HepG2 (cell line): Measurements from ENCODE around the gene POU3F1. TPM values are rescaled to one million over a fixed set of nuclear protein-coding genes. Genes with fewer than 3 reads are reported as not detected.

Experiments
- CHD4 ChIP-seq: fragments of 200-600 bp; sonication (generic); IDR thresholded peaks from 2 replicates; pipeline ENCODE4 v1.7.0; 2017; ENCODE audit warnings: mild to moderate bottlenecking, low read length, borderline replicate concordance
- FOXM1 ChIP-seq: sonication (generic); formaldehyde crosslinking; IDR thresholded peaks from 2 replicates; pipeline ENCODE4 v1.5.0; 2020; ENCODE audit warnings: missing genetic modification reagents
- GTF3A ChIP-seq: sonication (generic); formaldehyde crosslinking; conservative IDR thresholded peaks from 2 replicates; pipeline ENCODE4 v1.4.0; 2020; ENCODE audit warnings: mild to moderate bottlenecking, missing genetic modification reagents
- KDM1A ChIP-seq: IDR thresholded peaks from 2 replicates; pipeline ENCODE4 v1.6.1; 2016; ENCODE audit warnings: missing compliant biosample characterization
- MED13 ChIP-seq: sonication (generic); formaldehyde crosslinking; IDR thresholded peaks from 2 replicates; pipeline ENCODE4 v1.5.0; 2020; ENCODE audit warnings: missing genetic modification reagents
- NCOA2 ChIP-seq: sonication (generic); formaldehyde crosslinking; IDR thresholded peaks from 2 replicates; pipeline ENCODE4 v1.8.0; 2022; ENCODE audit warnings: inconsistent platforms
- NR2F2 ChIP-seq: IDR thresholded peaks from 2 replicates; pipeline ENCODE4 v1.6.1; 2012; ENCODE audit warnings: low read depth, inconsistent platforms, borderline replicate concordance
- ZMYM3 ChIP-seq: sonication (generic); formaldehyde crosslinking; IDR thresholded peaks from 2 replicates; pipeline ENCODE4 v1.5.1; 2020; ENCODE audit warnings: mild to moderate bottlenecking, missing genetic modification reagents
- ZNF12 ChIP-seq: sonication (generic); formaldehyde crosslinking; IDR thresholded peaks from 2 replicates; pipeline ENCODE4 v1.5.0; 2020; ENCODE audit warnings: missing genetic modification reagents
- ZNF496 ChIP-seq: sonication (generic); formaldehyde crosslinking; IDR thresholded peaks from 2 replicates; pipeline ENCODE4 v1.8.1; 2023; ENCODE audit warnings: mild to moderate bottlenecking, moderate library complexity, missing genetic modification reagents; ENCODE audit not compliant: insufficient replicate concordance
- ZNF576 ChIP-seq: sonication (generic); formaldehyde crosslinking; IDR thresholded peaks from 2 replicates; pipeline ENCODE4 v1.4.0; 2020; ENCODE audit warnings: mild to moderate bottlenecking, missing genetic modification reagents
- ZNF740 ChIP-seq: sonication (generic); formaldehyde crosslinking; IDR thresholded peaks from 2 replicates; pipeline ENCODE4 v1.4.0; 2020; ENCODE audit warnings: missing genetic modification reagents
- polyA plus RNA-seq, 8 experiments: library from polyadenylated mRNA; depleted of rRNA in 3 of 8; stranded (reverse) in 7 of 8; unstranded in 1 of 8; fragments of >200 nt; fragmentation: Illumina TruSeq in 4 of 8; extraction: Trizol in 4 of 8; gene quantifications; 2 replicates each; pipeline versions ENCODE4 v1.2.1 to v1.2.3, GENCODE V29; 2011 to 2016; ENCODE audit warnings: low read depth in 4 of 8, missing spikeins in 1 of 8, mixed read lengths in 1 of 8; ENCODE audit not compliant: insufficient read depth in 1 of 8
- total RNA-seq, 5 experiments: library from RNA; depleted of rRNA; stranded (reverse); fragments of >200 nt; fragmentation: Illumina TruSeq; extraction: Trizol; gene quantifications; 2 replicates each; pipeline ENCODE4 v1.2.3, GENCODE V29; 2016; ENCODE audit warnings: low read depth in 1 of 5
- TF ChIP-seq, protein P1 (sequence below): sonication (generic); formaldehyde crosslinking; IDR thresholded peaks from 2 replicates; pipeline ENCODE4 v1.4.0; 2020; ENCODE audit warnings: missing genetic modification reagents, borderline replicate concordance
- TF ChIP-seq, protein P2 (sequence below): sonication (generic); formaldehyde crosslinking; IDR thresholded peaks from 2 replicates; pipeline ENCODE4 v1.8.0; 2022; ENCODE audit warnings: missing genetic modification reagents, mild to moderate bottlenecking, moderate library complexity, borderline replicate concordance

Gene POU3F1
- total and polyA plus RNA-seq, 2 of the 13 experiments (the other 11 are each of a cell fraction or from before 2014, with no cell fraction given) = not detected

GRCh38 chr1:38013227-38013622 is 33.4 kb downstream of the POU3F1 start (continued):
- no peak for TF ChIP-seq FOXM1 (CRISPR knock-in tag)
- TF ChIP-seq ZNF740 (CRISPR knock-in tag) = no peak
- no peak for TF ChIP-seq MED13
- TF ChIP-seq, protein P1, sequence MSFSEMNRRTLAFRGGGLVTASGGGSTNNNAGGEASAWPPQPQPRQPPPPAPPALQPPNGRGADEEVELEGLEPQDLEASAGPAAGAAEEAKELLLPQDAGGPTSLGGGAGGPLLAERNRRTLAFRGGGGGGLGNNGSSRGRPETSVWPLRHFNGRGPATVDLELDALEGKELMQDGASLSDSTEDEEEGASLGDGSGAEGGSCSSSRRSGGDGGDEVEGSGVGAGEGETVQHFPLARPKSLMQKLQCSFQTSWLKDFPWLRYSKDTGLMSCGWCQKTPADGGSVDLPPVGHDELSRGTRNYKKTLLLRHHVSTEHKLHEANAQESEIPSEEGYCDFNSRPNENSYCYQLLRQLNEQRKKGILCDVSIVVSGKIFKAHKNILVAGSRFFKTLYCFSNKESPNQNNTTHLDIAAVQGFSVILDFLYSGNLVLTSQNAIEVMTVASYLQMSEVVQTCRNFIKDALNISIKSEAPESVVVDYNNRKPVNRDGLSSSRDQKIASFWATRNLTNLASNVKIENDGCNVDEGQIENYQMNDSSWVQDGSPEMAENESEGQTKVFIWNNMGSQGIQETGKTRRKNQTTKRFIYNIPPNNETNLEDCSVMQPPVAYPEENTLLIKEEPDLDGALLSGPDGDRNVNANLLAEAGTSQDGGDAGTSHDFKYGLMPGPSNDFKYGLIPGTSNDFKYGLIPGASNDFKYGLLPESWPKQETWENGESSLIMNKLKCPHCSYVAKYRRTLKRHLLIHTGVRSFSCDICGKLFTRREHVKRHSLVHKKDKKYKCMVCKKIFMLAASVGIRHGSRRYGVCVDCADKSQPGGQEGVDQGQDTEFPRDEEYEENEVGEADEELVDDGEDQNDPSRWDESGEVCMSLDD (CRISPR knock-in tag) = no peak
- TF ChIP-seq ZMYM3 (CRISPR knock-in tag) = peak; percentile 93
- no peak for TF ChIP-seq ZNF576 (CRISPR knock-in tag)
- TF ChIP-seq GTF3A = 0 out of 2 replicates have a peak, but pooled peaks have one; percentile 13
- TF ChIP-seq, protein P2, sequence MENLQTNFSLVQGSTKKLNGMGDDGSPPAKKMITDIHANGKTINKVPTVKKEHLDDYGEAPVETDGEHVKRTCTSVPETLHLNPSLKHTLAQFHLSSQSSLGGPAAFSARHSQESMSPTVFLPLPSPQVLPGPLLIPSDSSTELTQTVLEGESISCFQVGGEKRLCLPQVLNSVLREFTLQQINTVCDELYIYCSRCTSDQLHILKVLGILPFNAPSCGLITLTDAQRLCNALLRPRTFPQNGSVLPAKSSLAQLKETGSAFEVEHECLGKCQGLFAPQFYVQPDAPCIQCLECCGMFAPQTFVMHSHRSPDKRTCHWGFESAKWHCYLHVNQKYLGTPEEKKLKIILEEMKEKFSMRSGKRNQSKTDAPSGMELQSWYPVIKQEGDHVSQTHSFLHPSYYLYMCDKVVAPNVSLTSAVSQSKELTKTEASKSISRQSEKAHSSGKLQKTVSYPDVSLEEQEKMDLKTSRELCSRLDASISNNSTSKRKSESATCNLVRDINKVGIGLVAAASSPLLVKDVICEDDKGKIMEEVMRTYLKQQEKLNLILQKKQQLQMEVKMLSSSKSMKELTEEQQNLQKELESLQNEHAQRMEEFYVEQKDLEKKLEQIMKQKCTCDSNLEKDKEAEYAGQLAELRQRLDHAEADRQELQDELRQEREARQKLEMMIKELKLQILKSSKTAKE (CRISPR knock-in tag) = no peak
- no peak for TF ChIP-seq ZNF12
- TF ChIP-seq CHD4 = peak; percentile 95
- no peak for TF ChIP-seq ZNF496
- TF ChIP-seq NCOA2 (CRISPR knock-in tag) = no peak
- TF ChIP-seq KDM1A (CRISPR knock-in tag) = peak; percentile 93
- TF ChIP-seq NR2F2 = no peak
